ENCODE results near the gene VSIR.

VSIR gene

DNA sequence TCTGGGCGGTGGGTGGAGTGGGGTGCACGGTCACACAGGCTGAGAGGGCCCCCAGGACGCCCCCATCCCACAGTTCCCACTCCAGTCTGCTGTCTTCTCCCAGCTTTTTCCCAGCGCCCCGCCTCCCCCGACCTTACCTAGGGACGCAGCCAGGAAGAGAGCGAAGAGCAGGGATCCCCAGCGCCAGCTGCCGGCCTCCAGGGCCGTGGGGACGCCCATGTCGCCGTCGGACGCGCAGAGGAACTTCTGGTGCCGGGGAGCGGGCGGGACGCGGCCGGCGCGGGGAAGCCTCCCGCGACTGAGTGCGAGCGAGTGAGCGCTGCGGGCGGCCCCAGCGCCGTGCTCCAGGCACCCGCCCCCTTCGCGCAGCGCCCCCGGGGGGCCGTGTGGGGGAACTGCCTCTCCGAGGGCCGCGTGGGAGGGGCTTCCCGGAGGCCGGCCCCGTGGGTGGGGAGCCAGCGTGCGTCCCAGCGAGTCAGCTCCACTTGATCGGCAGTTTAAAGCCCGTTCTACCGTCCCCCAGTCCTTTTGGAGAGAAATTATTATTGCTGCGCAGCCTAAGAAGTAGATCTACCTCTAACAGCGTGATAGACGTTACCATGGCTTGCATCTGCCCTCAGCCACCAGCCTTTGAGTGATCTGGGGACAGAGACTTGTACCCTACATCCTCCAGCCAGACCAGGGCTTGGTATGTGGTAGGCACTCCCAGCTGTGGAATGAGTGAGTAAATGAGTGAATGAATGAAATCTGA, at the start of gene VSIR:
Gene VSIR, minus strand, starts transcription at position 300 of the 751 bp plus-strand sequence. Its CDS starts 81 bp downstream, at position 219.
- peak; percentile 75 for DNase-seq (ENCODE audit: low spot score)

DNA sequence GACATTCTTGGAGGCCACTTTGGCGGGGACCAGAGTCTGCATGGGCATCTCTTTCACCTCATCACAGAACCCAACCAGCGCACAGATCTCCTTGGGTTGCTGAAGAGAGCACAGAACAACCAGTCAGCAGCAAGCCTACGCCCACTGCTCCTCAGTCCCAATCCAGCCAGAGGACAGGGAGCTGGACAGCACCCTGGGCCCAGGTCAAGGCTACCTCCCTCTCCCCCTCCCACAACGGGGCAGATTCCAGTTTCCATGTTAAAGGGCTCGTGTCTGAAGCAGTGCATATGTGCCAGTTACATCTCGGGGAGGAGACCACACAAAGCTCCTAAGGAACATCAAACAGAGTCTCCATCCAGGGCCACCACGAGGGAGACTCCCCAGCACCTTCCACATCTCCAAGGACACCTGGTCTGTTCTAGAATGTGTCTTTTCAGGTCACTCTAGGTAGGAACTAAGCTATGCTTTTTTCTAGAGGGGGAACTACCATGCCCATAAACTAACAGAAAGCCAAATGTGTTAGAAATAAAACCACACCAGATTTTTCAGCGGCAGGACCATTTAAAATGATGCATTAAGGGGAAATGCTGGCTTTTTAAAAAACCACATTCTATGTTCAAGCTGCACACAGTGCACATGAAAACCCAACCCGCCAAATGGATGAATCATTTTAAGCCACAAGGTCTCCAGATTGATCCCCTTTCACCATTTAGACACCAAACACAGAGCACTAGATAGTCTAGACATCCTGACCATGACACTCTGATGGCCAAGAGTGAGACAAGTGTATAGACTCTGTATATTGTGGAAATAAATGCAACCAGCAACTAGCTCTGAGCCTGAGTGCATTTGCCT, 48.8 kb upstream of the VSIR start:
- no peak for DNase-seq (ENCODE audit: low spot score)

DNA sequence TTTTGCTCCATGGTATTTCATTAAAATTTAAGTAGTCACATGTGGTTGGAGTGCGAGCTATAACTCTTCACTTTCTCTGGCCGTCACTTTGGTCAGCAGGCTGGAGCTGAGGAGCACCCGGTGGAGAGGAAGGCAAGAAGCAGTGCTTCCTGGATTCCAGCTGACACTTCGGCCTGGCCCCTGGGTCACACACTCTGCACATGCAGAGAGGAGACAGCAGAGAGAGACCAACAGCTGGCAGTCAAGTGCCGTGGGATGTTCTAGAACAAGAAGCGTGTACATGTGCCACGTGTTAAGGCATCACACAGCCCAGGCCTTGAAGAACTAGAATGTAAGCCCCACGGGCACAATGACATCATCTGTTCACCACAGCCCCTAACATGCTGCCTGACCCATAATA, 47.6 kb upstream of the VSIR start:
- no peak for DNase-seq (ENCODE audit: low spot score)

DNA sequence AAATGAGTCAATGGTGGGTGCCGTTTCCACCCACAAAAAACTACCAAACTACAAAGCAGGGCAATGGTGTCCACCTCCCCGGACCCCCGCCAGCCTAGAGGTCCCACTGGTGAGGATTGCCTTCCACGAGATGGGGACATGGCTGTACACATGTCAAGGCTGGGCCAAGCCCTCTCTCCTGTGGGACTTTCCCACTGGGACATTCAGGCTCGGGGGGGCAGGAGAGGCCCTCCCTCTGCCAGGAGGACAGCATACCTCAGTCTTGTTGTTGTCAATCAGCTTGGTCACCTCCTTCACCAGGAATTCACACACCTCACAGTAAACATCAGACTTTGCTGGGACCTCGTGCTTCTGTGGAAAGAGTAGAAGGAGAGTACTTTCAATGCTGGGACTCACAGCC, 46.7 kb upstream of the VSIR start:
- no peak for DNase-seq (ENCODE audit: low spot score)

DNA sequence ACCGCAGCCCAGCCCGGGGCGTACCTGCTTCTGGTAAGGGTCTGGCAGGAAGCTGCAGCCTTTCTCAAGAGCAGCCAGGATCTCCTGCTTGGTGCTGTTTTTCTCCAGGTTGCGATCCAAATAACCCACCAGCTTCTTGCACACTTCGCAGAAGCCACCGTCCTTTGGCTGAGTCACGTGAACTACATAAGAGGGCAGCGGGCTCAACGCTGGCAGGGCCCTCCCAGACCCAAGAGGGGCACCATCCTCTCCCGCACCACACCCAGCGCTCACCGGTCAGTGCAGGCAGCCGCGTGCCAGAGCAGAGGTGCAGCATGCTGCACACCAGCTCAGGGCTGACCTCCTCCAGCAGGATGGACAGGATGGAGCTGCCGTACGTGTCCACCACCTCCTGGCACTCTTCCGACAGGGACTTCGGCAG, 46.1 kb upstream of the VSIR start:
- DNase-seq (ENCODE audit: low spot score) = no peak

DNA sequence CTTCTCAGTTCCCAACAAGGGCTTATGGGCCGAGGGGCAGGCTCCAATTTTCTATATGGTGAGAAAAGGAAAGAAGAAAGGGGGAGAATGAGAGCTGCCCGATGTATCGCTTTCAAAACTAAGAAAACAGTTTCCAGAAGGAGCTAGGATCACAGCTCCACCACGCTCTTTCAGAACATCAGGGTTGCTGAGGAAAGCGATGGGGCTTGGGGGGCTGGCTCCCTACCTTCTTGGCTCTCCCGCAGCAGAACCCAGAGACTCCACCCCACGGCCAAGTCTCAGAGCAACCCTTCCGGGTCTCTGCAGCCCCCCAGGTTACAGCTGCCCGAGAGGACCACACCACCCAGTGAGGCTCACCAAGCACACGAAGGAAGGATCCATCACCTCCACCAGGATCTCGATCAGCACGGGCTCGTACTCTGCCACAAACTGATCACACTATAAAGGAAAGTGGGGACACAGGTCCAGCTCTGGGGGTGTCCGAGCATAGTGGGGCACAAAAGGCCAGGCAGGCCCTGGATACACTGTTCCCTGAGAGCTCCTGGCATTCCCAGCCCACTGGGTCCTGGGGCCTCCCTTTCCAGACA, 45.4 kb upstream of the VSIR start:
- DNase-seq (ENCODE audit: low spot score) = no peak

DNA sequence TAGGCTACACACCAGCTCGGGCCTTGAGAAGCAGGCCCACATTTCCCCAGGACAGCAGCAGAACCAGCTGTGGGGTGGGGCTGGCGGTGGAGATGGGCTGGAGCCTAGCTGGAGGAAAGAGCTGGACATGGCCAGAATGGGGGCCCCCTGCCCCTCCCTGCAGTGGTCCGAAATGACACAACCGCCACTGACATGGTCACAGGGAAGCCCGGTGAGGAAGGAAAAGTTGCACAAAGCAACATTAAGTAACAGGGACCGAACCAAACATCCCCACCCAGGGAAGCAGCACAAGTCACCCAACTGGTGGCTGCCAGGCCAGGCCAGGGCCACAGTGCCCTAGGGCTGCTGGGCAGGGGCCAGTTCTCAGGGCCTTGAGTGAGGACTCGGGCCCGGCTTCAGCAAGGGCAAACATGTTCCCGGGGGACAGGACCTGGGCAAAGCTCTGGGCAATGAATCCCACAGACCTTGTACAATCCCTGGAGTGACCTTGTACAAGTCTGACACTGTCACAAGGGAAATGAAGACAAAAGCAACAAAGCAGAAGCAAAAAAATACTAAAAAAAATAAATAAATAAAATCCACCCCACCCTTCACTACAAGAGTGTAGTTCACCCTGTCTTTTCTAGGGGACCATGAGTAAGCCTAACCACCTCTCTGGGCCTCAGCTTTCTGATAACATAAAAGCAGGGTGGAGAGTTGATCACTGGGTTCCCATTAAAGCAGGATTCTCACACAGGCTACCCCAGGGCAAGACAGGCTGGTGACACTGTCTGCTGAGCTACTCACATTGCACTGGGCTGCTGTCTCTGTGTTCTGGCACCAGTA, 44.7 kb upstream of the VSIR start:
- DNase-seq (ENCODE audit: low spot score) = no peak

DNA sequence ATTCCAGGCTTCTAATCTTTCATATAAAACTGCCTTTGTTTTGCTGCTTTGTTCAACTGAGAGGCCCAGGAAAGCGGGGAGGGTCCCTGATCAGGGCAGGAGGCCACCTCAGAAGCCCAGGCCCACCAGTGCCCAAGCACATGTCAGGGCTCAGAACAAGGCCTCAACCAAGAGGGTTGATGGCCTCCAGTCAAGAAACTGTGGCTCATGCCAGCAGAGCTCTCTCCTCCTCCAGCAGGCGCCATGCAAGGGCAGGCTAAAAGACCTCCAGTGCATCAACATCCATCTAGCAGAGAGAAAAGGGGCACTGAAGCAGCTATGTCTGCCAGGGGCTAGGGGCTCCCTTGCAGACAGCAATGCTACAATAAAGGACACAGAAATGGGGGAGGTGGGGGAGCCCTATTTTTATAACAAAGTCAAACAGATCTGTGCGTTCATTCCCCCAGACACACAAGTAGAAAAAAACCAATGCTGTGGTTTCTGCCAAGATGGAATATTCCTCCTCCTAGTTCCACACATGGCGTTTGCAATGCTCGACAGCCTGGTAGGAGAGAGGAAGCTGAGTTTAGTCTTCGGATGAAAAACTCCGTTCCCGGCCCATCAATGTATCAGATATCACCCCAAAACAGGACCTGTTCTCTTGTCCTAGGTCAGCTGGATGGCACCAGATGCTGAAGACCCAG, 43.8 kb upstream of the VSIR start:
- DNase-seq (ENCODE audit: low spot score) = no peak

DNA sequence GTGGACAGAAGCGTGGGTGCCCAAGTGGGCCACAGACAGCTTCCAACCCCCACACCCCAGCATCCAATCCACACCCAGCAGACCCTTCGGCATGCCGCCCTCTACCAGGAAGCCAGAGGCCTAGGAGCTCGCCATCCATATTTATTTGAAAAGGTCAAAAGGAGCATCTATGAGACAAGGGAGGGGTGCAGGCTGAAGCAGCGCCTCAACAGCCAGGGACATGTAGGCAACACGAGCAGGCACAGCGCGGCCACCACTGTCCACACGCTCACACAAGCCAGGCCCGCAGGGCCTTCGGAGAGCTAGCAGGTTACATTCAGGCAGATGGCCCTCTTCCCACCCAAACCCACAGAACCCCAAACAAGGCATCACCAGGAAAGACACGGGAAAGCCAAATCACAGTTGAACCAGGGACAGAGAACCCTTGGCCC, 43.1 kb upstream of the VSIR start:
- no peak for DNase-seq (ENCODE audit: low spot score)

DNA sequence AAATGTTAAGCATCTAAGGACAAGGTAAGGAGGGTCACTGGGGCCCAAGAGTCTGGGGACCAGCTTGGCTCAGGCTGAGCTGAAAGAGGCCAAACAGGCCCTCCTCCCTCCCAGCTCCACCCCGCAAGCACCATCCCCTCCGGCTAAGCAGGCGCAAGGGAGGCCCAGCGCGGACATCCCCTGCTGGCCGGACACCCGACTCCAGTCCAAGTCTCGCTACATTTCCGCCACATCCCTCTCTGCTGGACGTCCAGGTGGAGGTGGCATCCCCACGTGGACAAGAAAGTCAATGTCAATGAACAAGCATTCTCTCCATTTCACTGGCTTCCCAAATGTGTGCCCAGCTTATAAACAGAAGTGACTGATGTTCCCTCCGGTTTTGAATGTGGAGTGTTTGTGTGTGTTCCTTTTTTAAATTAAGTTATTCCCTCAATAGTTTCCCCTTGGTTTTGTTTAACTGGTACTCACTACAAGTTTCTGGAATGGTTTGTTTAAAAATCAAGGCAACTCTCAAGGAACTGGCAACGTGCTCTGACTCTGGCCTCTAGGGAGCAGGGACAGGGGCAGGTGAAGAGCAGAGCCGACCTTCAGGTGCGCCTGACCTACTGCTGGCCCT, 42.3 kb upstream of the VSIR start:
- no peak for DNase-seq (ENCODE audit: low spot score)

DNA sequence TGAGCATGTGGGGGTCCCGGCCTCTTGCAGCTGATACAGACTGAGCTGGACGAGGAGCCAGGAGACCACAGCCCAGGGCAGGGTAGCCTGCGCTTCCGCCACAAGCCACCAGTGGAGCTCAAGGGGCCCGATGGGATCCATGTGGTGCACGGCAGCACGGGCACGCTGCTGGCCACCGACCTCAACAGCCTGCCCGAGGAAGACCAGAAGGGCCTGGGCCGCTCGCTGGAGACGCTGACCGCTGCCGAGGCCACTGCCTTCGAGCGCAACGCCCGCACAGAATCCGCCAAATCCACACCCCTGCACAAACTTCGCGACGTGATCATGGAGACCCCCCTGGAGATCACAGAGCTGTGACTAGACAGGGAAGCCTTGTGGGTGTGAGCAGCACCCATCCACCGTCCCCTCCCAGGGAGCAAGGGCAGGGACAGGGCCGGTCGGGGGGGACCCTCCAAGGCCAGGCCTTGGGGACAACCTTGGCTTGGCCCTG, 41.6 kb upstream of the VSIR start:
- DNase-seq (ENCODE audit: low spot score) = no peak

DNA sequence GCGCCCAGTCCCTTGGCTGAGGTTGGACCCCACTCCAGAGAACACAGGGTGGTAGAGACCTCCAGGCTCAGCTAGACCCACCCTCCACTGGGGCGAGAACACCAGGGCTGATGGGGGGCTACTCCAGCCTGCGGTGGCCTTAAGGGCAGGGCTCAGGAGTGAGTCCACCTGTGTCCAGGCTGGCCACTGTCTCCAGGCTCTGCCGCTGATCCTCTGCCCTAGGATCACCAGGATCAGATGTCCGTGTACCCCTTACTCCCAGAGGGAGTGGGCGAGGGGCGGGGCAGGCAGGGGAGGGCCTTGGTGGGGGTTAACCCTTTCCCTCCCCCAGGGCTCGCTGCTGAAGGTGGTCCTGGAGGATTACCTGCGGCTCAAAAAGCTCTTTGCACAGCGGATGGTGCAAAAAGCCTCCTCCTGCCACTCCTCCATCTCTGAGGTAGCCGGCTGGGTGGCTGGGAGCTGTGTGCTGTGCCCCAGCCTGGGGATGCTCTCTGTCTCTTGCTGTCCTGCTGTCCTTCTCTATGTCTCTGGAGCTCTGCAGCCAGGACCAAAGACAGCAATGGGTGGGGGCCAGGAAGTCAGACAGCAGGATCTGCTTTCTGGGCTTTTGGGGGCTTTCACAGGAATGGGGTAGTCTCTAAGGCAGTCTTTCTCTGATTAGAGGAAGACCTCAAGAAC, 39.7 kb upstream of the VSIR start:
- no peak for DNase-seq (ENCODE audit: low spot score)

DNA sequence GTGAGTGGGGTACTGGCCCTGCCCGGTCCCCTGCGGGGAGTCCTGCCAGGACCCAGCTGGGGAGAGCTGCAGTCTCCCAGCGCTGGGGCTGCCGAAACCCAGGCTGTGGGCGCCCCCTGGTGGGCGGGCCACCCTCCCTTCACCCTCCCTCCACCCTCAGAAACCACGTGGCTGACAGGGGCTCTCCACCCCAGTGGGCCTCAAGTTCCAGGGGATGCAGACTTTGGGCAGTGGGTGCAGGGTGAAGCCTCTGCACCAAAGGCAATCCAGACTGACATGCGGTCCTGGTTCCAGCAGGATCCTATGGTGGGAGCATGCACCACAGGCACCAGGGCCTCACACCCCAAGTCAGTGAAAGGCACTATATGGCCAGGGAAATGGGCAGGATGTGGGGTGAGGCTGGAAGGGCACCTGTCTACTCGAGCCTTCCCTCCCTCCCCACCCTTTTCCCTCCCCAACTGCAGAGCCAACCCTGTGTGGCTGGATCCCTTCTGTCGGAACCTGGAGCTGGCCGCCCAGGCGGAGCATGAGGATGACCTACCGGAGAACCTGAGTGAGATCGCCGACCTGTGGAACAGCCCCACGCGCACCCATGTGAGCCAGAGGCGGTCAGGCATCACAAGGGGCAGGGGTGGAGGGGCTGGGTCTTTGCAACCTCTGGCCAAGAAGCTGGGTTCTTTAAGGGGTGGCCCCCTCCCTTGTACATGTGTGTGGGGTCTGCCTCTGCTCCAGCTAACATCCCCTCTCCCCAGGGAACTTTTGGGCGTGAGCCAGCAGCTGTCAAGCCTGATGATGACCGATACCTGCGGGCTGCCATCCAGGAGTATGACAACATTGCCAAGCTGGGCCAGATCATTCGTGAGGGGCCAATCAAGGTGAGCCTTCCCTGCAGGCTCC, 38.9 kb upstream of the VSIR start:
- DNase-seq (ENCODE audit: low spot score) = peak; percentile 27

DNA sequence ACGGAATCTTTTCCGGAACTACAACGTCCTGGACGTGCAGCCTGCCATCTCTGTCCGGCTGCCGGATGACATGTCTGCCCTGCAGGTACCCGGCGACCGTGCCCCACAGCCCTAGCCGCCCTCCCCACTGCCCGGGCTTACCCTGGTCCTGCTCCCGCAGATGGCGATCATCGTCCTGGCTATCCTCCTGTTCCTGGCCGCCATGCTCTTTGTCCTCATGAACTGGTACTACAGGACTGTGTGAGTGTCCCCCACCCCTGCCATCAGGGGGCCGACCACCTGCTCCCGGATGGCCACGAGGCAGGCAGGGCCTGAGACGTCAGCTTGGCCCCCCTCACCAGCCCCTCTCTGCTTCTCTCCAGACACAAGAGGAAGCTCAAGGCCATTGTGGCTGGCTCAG, 38.0 kb upstream of the VSIR start:
- DNase-seq (ENCODE audit: low spot score) = no peak

DNA sequence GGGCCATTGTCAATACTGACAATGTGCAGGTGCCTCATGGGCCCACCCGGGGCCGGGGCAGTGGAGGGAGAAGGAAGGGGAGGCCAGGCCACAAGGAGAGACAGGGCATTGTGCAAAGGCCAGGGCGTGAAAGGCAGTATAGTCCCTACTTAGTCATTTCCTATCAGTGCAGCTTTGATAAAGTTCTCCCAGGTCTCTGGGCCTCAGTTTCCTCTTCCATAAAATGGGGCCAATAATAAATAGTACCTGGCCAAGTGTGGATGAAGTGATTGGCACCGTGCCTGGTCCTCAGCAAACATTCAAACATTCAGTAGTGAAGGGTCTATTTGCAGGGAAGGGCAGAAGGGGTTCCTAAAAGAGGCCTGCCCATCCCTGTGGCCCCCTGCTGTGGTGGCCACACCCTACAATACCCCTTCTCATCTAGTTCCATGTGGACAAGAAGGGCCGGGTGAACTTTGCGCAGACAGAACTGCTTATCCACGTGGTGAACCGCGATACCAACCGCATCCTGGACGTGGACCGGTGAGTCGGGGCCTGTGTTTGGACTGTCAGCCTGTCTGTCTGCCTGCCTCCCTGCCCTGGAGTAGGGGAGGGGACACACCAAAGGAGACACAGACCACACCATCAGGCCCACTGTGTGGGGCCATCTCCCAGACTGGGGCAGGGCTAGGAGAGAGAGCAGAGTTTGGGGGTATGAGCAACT, 36.9 kb upstream of the VSIR start:
- no peak for DNase-seq (ENCODE audit: low spot score)

DNA sequence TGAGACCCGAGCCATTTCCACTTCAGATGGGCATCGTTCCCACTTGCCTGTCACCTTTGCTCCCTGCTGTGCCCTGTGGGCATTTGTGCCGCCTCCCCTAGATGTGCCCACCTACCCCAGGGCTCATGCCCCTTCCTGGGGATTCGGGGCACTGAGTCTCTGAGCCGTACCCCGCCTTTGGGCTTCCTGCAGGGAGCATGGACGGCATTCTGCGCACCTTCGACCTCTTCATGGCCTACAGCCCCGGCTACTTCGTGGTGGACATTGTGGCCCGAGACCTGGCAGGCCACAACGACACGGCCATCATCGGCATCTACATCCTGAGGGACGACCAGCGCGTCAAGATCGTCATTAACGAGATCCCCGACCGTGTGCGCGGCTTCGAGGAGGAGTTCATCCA, 36.3 kb upstream of the VSIR start:
- DNase-seq (ENCODE audit: low spot score) = no peak

DNA sequence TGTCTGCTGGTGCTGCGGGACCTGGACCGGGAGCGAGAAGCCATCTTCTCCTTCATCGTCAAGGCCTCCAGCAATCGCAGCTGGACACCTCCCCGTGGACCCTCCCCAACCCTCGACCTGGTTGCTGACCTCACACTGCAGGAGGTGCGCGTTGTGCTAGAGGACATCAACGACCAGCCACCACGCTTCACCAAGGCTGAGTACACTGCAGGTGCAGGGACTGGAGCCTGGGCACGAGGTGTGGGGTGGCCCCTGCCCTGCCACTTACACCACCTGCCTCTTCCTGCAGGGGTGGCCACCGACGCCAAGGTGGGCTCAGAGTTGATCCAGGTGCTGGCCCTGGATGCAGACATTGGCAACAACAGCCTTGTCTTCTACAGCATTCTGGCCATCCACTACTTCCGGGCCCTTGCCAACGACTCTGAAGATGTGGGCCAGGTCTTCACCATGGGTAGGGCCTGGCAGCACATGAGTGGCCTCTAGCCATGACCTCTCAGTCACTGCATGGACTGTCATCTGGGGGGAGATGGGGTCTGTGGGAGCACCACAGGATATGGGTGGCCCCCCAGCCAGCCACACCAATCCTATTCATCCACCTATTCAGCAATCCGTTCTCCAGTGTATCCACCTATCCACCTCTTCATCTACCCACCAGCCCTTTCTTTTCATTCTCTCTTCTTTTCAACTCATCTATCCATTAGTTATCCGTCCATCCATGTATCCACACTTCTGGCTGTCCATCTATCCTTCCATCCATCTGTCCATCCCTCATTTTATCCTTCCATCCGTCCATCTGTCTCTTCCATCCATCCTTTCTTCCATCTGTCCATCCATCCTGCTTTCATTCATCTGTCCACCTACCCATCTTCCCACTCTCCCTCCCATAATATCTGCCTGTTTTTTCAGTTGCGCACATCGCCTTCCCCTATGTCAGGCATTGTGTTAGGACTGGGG, 34.5 kb upstream of the VSIR start:
- DNase-seq (ENCODE audit: low spot score) = no peak
